ENCODE measurements around the gene WDR1. TPM values are rescaled to one million over a fixed set of nuclear protein-coding genes. Genes with fewer than 3 reads are reported as not detected.

WDR1 gene
- total RNA-seq, 2 donors from 2014 or later, result 222 to 345 TPM

GRCh38 chr4:10109995-10110670 is 6.5 kb downstream of the WDR1 start:
- Mint-ChIP-seq H3K9me3 (no peaks in the 10 kb centered on the region), H3K36me3 (ENCODE audit: low read depth) (peaks cover 82% of the 10 kb centered on the region), H3K4me3 (no peak overlapping the region), H3K4me1 (peaks cover 67% of the 10 kb centered on the region), H3K27ac (peak overlapping the region; percentile 30), H3K27me3 (ENCODE audit: insufficient read depth) (no peaks in the 10 kb centered on the region)
- no peak for TF ChIP-seq CTCF (conservative IDR thresholded peaks at IDR 0.05)
- Histone ChIP-seq H3K27me3 (ENCODE audit: control insufficient read depth, insufficient read depth, low read length, poor library complexity, severe bottlenecking) (no peaks in the 10 kb centered on the region), H3K9ac (ENCODE audit: extremely low read depth, low read length, poor library complexity, severe bottlenecking) (no peak overlapping the region), H3K27ac (ENCODE audit: low read depth, low read length) (no peak overlapping the region), H3K4me3 (ENCODE audit: low read length) (no peak overlapping the region), H3K9me3 (ENCODE audit: control insufficient read depth, low read length) (no peaks in the 10 kb centered on the region), H3K4me1 (ENCODE audit: control insufficient read depth, insufficient read depth, low read length) (peaks cover 29% of the 10 kb centered on the region), H3K36me3 (ENCODE audit: control insufficient read depth, insufficient read depth, low read length) (peaks cover 94% of the 10 kb centered on the region)
- WGBS, 2 experiments (ENCODE audit: insufficient coverage in 1 of 2, insufficient read length in 1 of 2), result 95 to 96% methylated on average over 9 to 11 of the region's 11 CpGs
- no peak for DNase-seq

- H3K27me3 ChIP-seq (ENCODE audit: control insufficient read depth, insufficient read depth, low read length, poor library complexity, severe bottlenecking), result no peaks in the 10 kb centered on the region
- Mint-ChIP-seq H3K4me3 (no peak overlapping the region), H3K27ac (peak overlapping the region; percentile 30), H3K36me3 (ENCODE audit: low read depth) (peaks cover 75% of the 10 kb centered on the region), H3K9me3 (no peaks in the 10 kb centered on the region), H3K27me3 (ENCODE audit: insufficient read depth) (no peaks in the 10 kb centered on the region), H3K4me1 (peaks cover 70% of the 10 kb centered on the region)
- H3K4me3 ChIP-seq (ENCODE audit: low read length), result no peak overlapping the region
- H3K27ac ChIP-seq (ENCODE audit: low read depth, low read length), result no peak overlapping the region
- 94 to 96% methylated on average over 14 to 17 of the region's 17 CpGs for WGBS, 2 experiments (ENCODE audit: insufficient coverage in 1 of 2, insufficient read length in 1 of 2)
- no peak overlapping the region for H3K9ac ChIP-seq (ENCODE audit: extremely low read depth, low read length, poor library complexity, severe bottlenecking)
- no peak for DNase-seq
- H3K9me3 ChIP-seq (ENCODE audit: control insufficient read depth, low read length), result no peaks in the 10 kb centered on the region
- peaks cover 94% of the 10 kb centered on the region for H3K36me3 ChIP-seq (ENCODE audit: control insufficient read depth, insufficient read depth, low read length)
- no peak for TF ChIP-seq CTCF (conservative IDR thresholded peaks at IDR 0.05)
- peaks cover 28% of the 10 kb centered on the region for H3K4me1 ChIP-seq (ENCODE audit: control insufficient read depth, insufficient read depth, low read length)
Observed at GRCh38 chr4:10108818-10109783, 7.5 kb downstream of the WDR1 start.

GRCh38 chr4:10108391-10108790 is 8.2 kb downstream of the WDR1 start:
- no peak for DNase-seq
- H3K36me3 Mint-ChIP-seq (ENCODE audit: low read depth), result peaks cover 69% of the 10 kb centered on the region
- no peak overlapping the region for H3K9ac ChIP-seq (ENCODE audit: extremely low read depth, low read length, poor library complexity, severe bottlenecking)

More at GRCh38 chr4:10108391-10108790, 8.2 kb downstream of the WDR1 start:
- H3K27ac Mint-ChIP-seq, result peak overlapping the region; percentile 30
- Histone ChIP-seq H3K4me1 (ENCODE audit: control insufficient read depth, insufficient read depth, low read length) (peaks cover 28% of the 10 kb centered on the region), H3K27me3 (ENCODE audit: control insufficient read depth, insufficient read depth, low read length, poor library complexity, severe bottlenecking) (no peaks in the 10 kb centered on the region), H3K9me3 (ENCODE audit: control insufficient read depth, low read length) (no peaks in the 10 kb centered on the region), H3K4me3 (ENCODE audit: low read length) (no peak overlapping the region), H3K27ac (ENCODE audit: low read depth, low read length) (no peak overlapping the region), H3K36me3 (ENCODE audit: control insufficient read depth, insufficient read depth, low read length) (peaks cover 91% of the 10 kb centered on the region)
- 90 to 99% methylated on average over 6 of the region's 6 CpGs for WGBS, 2 experiments (ENCODE audit: insufficient coverage in 1 of 2, insufficient read length in 1 of 2)
- H3K9me3 Mint-ChIP-seq, result no peaks in the 10 kb centered on the region
- H3K27me3 Mint-ChIP-seq (ENCODE audit: insufficient read depth), result no peaks in the 10 kb centered on the region
- no peak for TF ChIP-seq CTCF (conservative IDR thresholded peaks at IDR 0.05)
- no peak overlapping the region for H3K4me3 Mint-ChIP-seq
- peaks cover 68% of the 10 kb centered on the region for H3K4me1 Mint-ChIP-seq
